ENCODE data around the gene COX5B. TPM values are rescaled to one million over a fixed set of nuclear protein-coding genes. Genes with fewer than 3 reads are reported as not detected.
"Not testable (repeated sequence)": the region's sequence is repeated elsewhere in the genome, so short reads cannot be mapped to it uniquely, and the experiment has no call there.

Gene COX5B
- total RNA-seq, 6 donors from 2014 or later, result 97.4 to 237 (median 177) TPM

DNA sequence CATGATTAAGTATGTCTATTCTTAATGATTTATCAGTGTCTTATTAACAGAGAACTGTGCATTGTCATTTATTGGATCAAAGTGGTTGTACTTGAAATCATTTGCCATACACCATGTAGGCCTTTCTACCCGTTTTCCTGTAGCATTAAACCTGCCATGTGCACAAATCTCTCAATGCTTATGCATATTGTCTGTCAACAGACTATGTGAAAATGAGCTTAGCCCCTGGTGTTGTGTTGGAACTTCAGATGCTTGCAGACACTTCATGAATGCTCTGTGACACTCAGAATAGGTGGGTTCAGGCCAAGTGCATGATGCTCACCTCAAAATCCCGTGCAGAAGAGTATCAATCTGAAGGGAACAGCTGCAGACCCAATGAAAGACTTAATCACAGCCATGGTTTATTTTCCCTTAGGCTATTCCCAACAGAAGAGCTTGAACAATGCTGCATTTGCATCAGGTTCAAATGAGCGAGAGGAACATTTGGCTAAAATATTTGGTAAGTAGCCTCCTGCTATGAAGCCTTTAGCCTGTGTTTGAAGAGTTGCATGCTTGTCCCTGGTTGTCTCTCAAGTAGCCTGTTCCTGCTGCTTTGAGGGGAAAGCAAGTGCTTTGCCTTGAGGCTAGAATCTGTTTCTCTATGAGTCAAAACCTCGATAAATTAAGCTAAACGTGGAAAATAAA, 29.7 kb downstream of the COX5B start:
- TF ChIP-seq, protein P1, sequence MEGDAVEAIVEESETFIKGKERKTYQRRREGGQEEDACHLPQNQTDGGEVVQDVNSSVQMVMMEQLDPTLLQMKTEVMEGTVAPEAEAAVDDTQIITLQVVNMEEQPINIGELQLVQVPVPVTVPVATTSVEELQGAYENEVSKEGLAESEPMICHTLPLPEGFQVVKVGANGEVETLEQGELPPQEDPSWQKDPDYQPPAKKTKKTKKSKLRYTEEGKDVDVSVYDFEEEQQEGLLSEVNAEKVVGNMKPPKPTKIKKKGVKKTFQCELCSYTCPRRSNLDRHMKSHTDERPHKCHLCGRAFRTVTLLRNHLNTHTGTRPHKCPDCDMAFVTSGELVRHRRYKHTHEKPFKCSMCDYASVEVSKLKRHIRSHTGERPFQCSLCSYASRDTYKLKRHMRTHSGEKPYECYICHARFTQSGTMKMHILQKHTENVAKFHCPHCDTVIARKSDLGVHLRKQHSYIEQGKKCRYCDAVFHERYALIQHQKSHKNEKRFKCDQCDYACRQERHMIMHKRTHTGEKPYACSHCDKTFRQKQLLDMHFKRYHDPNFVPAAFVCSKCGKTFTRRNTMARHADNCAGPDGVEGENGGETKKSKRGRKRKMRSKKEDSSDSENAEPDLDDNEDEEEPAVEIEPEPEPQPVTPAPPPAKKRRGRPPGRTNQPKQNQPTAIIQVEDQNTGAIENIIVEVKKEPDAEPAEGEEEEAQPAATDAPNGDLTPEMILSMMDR (IDR thresholded peaks at IDR 0.05), result no peak
- no peak for TF ChIP-seq EP300 (IDR thresholded peaks at IDR 0.05)
- no peak for TF ChIP-seq POLR2AphosphoS5 (IDR thresholded peaks at IDR 0.05)
- ATAC-seq (ENCODE audit: low FRiP score in 2 of 2), result no peak
- WGBS, 2 donors, result 74 to 85% methylated on average over 4 to 5 of the region's 5 CpGs

DNA sequence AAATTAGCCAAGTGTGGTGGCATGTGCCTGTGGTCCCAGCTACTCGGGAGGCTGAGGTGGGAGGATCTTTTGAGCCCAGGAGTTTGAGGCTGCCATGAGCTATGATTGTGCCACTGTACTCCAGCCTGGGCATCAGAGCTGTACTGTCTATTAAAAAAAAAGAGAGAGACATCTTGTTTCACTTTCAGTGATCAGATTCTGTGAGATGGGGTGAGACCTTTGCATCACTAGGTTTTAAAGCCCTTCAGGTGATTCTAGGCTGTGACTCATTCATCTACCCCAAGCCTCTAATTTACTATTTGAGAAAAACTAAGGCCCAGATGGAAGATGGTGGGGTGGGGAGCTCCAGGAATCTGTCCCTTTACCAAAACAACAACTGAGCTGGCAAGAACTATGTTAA, 30.8 kb downstream of the COX5B start:
- Histone ChIP-seq H3K36me3 (no peaks in the 10 kb centered on the region), H3K27me3 (no peaks in the 10 kb centered on the region), H3K9me3 (no peaks in the 10 kb centered on the region), H3K27ac (no peak overlapping the region), H3K4me1 (no peaks in the 10 kb centered on the region), H3K4me3 (no peak overlapping the region)
- no peak for TF ChIP-seq EP300 (IDR thresholded peaks at IDR 0.05)
- TF ChIP-seq POLR2A (IDR thresholded peaks at IDR 0.05), result no peak
- TF ChIP-seq, protein P1 (IDR thresholded peaks at IDR 0.05), result no peak
- no peak for TF ChIP-seq POLR2AphosphoS5 (IDR thresholded peaks at IDR 0.05)
- WGBS, 2 donors, result 90 to 100% methylated on average over 1 of the region's 1 CpG
- ATAC-seq (ENCODE audit: low FRiP score in 2 of 2) (no peak), DNase-seq (no peak)

More for the DNA sequence above, 29.7 kb downstream of the COX5B start:
- Histone ChIP-seq H3K4me3 (no peak overlapping the region), H3K27ac (no peak overlapping the region), H3K9me3 (no peaks in the 10 kb centered on the region), H3K36me3 (no peaks in the 10 kb centered on the region), H3K4me1 (no peaks in the 10 kb centered on the region), H3K27me3 (no peaks in the 10 kb centered on the region)
- DNase-seq, result no peak

DNA sequence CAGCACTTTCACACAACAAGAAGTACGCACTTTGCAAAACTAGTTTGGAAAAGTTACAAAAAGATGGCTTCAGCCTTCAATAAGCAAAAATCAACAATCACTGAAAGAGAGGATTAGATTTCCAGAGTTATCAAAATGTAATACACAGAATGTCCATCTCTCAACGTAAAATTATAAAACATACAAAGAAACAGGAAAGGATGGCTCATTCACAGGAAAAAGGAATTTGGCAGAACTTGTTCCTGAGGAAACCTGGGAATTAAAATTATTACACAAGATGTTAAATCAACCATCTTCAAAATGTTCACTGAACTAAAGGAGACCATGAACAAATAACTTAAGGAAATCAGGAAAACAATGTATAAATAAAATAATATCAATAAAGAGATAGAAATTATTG, 31.6 kb downstream of the COX5B start:
- ATAC-seq (ENCODE audit: low FRiP score in 2 of 2) (no peak), DNase-seq (no peak)
- Histone ChIP-seq H3K27me3 (no peaks in the 10 kb centered on the region), H3K4me1 (no peaks in the 10 kb centered on the region), H3K4me3 (no peak overlapping the region), H3K9me3 (no peaks in the 10 kb centered on the region), H3K36me3 (no peaks in the 10 kb centered on the region), H3K27ac (no peak overlapping the region)
- WGBS, 2 donors, result 74 to 88% methylated on average over 2 of the region's 2 CpGs
- TF ChIP-seq POLR2A (IDR thresholded peaks at IDR 0.05) (no peak), EP300 (IDR thresholded peaks at IDR 0.05) (no peak), POLR2AphosphoS5 (IDR thresholded peaks at IDR 0.05) (no peak)
- TF ChIP-seq, protein P1 (IDR thresholded peaks at IDR 0.05), result no peak

DNA sequence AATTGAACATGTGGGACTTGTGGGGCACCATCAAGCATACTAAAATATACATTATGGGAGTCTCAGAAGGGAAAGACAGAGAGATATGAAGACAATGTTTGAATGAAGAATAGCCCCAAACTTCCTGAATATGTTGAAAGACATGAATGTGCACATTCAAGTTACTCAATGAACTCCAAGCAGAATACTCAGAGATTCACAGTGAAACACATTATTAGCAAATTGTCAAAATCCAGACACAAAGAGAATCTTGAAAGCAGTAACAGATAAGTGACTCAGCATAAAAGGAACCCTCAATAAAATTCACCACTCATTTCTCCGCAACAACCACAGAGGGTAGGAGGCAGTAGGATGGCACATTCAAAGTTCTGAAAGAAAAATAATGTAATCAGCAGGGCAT, 32.4 kb downstream of the COX5B start:
- Histone ChIP-seq H3K36me3 (no peaks in the 10 kb centered on the region), H3K27ac (no peak overlapping the region), H3K4me3 (no peak overlapping the region), H3K27me3 (no peaks in the 10 kb centered on the region), H3K9me3 (no peaks in the 10 kb centered on the region), H3K4me1 (no peaks in the 10 kb centered on the region)
- no peak for DNase-seq
- ATAC-seq (ENCODE audit: low FRiP score in 2 of 2), result no peak
- WGBS, 2 donors, result 89 to 94% methylated on average over 1 of the region's 1 CpG
- TF ChIP-seq, protein P1 (IDR thresholded peaks at IDR 0.05), result no peak
- TF ChIP-seq POLR2A (IDR thresholded peaks at IDR 0.05) (no peak), POLR2AphosphoS5 (IDR thresholded peaks at IDR 0.05) (no peak), EP300 (IDR thresholded peaks at IDR 0.05) (no peak)

DNA sequence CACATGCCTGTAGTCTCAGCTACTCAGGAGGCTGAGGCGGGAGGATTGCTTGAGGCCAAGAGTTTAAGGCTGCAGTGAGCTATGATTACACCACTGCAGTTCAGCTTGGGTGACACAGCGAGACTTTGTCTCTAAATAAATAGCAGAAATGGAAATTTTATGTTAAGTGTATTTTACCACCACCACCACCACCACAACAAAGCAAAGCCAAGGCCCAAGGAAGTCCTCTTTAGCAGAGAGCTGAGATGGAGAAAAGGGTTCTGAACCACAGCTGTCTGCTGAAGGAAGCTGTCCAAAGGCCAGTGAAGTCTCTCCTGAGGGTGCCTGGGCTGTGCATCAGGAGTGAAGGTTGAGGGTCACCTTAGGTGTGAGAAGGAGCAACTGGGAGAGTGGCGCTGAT, 41.4 kb downstream of the COX5B start:
- not testable (repeated sequence) for H3K9me3 ChIP-seq; H3K4me1 ChIP-seq; H3K27ac ChIP-seq; H3K4me3 ChIP-seq; ATAC-seq (ENCODE audit: low FRiP score in 2 of 2); H3K36me3 ChIP-seq; DNase-seq; H3K27me3 ChIP-seq
- WGBS, 2 donors, result 84 to 90% methylated on average over 2 of the region's 3 CpGs
